Heart right ventricle (tissue), 16 donors: Measurements from ENCODE around the gene CADM1. TPM values are rescaled to one million over a fixed set of nuclear protein-coding genes. Genes with fewer than 3 reads are reported as not detected.

Experiments used
- ATAC-seq, 8 donors: fragments of 200-7000 bp; cut with Tn5 transposase; one replicate each; pipeline ENCODE4 v1.9.1; 2020; ENCODE audit warnings: mild to moderate bottlenecking in 8 of 8, moderate library complexity in 8 of 8, moderate number of reproducible peaks in 1 of 8
- DNase-seq, 2 donors: peaks; one replicate each; pipeline ENCODE4 v3.0.0-alpha.2; 2020
- H3K27ac ChIP-seq, 10 donors: fragments of 200-600 bp; sonication (generic) in 2 of 10; one replicate each; pipeline versions ENCODE4 v1.5.0 to v1.8.0; 2020 to 2022; ENCODE audit warnings: mild to moderate bottlenecking in 3 of 10
- H3K27me3 ChIP-seq, 7 donors: fragments of 200-600 bp; one replicate each; pipeline ENCODE4 v1.8.0; 2021 to 2022; ENCODE audit warnings: mild to moderate bottlenecking in 2 of 7
- H3K36me3 ChIP-seq, 9 donors: fragments of 200-600 bp; sonication (generic) in 1 of 9; one replicate each; pipeline versions ENCODE4 v1.5.0 to v1.8.0; 2020 to 2022; ENCODE audit warnings: mild to moderate bottlenecking in 2 of 9
- H3K4me1 ChIP-seq, 9 donors: fragments of 200-600 bp; sonication (generic) in 1 of 9; one replicate each; pipeline versions ENCODE4 v1.5.0 to v1.8.0; 2020 to 2022; ENCODE audit warnings: mild to moderate bottlenecking in 4 of 9
- H3K4me3 ChIP-seq, 10 donors: fragments of 200-600 bp; sonication (generic) in 2 of 10; one replicate each; pipeline versions ENCODE4 v1.5.0 to v1.8.0; 2020 to 2022; ENCODE audit warnings: mild to moderate bottlenecking in 7 of 10, moderate library complexity in 2 of 10
- H3K9me3 ChIP-seq, 11 donors: fragments of 200-600 bp in 10 of 11; sonication (generic) in 2 of 11; one replicate each; pipeline versions ENCODE4 v1.5.0 to v1.8.0; 2013 to 2022; ENCODE audit warnings: mild to moderate bottlenecking in 2 of 11, control low read depth in 1 of 11, moderate library complexity in 1 of 11
- WGBS, 2 donors: extraction: QIAGEN DNeasy Blood & Tissue Kit; methylation state at CpG; one replicate each; pipeline ENCODE4 v1.1.7; 2013; ENCODE audit warnings: inconsistent platforms in 1 of 2; 5-methylcytosine and 5-hydroxymethylcytosine counted together
- intact Hi-C, 10 donors: fragments of 100-400 bp; cut with DNase I; formaldehyde crosslinking; loops; one replicate each; pipeline versions ENCODE4 v1.11.1 to v1.14.2; 2022
- polyA plus RNA-seq, 2 donors: library from polyadenylated mRNA; stranded (reverse); fragments of 200-250 nt; gene quantifications; one replicate each; pipeline ENCODE4 v1.2.3, GENCODE V29; 2013
- total RNA-seq, 10 donors: library from RNA; stranded (reverse); fragmentation: NEBNext Ultra II Directional in 3 of 10; extraction: Animal tissue kit (Norgen Biotek cat#: 25700) in 3 of 10; gene quantifications; one replicate each; pipeline versions ENCODE4 v1.2.1 to v1.2.4, GENCODE V29; 2021 to 2023
- TF ChIP-seq, protein P1 (sequence below), 9 donors: fragments of 200-600 bp; sonication (generic) in 2 of 9; IDR thresholded peaks; one replicate each; pipeline versions ENCODE4 v1.5.0 to v1.8.0; 2021 to 2022; ENCODE audit warnings: antibody characterized with exemption in 9 of 9, mild to moderate bottlenecking in 5 of 9, moderate library complexity in 1 of 9
- donor health status: Arrhythmogenic right ventricular cardiomyopathy.
- donor health status: ischemic (EF 13 %, LVEDD 7.1; RV severe dilation, severe dysfunction).
- donor health status: healthy with polysubstance abuse.
- donor health status: DM: no; HTN: yes; CAD: no.
- donor health status: DM: no; HTN: no; CAD: no.
- donor health status: ischemic (EF 25% LVEDD 6.9; RV normal size, moderate dysfunction).
- donor health status: ischemic (EF 25% LVEDD 5.7; RV mildly dilated, moderate dysfunction).
- donor health status: healthy.
- donor health status: DM: yes; HTN: yes; CAD: no.
- donor health status: Ischemic cardiomyopathy.
- donor health status: ischemic (EF 35%, LVEDD 5.7; RV mildly dilated, moderate dysfunction).
- donor health status: nonischemic (EF 11% LVEDD 7.7; RV severe dilation, severe dysfunction).
- donor health status: DM: yes; HTN: yes; CAD: no.
- donor health status: PGD.
- donor health status: ischemic (EF 29% LVEDD 5.4; RV normal size, mild dysfunction).
- donor health status: nonischemic (EF 23%, LVEDD 6.1; RV moderate dilation, normal function).

CADM1 gene
- total and polyA plus RNA-seq, 12 donors: 10.2 to 83.0 (median 41.4) TPM

DNA sequence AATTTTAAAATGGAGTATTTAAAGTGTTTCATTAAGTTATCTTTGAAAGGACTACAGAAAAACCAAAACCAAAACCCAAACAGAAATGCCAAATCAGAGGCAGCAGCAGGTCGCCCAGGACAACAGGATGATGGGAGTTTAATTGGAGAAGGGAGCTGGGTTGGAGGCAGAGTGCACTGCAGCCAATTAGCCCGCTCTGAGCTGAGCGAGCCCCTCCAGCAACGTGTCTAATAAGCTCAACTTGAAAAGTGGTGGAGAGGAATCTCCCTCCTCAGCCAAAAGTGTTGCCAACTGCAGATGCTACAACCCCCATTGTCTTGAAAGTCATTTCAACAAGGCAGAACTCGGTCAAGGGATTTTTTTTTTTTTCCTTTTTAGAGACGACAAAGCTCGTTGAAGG, 323.9 kb downstream of the CADM1 start:
- Histone ChIP-seq H3K4me3 (no peak overlapping the region), H3K9me3 (no peaks in the 10 kb centered on the region), H3K27me3 (no peaks in the 10 kb centered on the region), H3K4me1 (peaks cover 0 to 16% (median 5%) of the 10 kb centered on the region in 9 donors), H3K27ac (no peak overlapping the region), H3K36me3 (no peaks in the 10 kb centered on the region)
- DNase-seq (no peak), ATAC-seq (no peak)
- intact Hi-C loops: no loop called here
- WGBS, 2 donors: 74 to 83% methylated on average over 7 of the region's 7 CpGs
- TF ChIP-seq, protein P1, sequence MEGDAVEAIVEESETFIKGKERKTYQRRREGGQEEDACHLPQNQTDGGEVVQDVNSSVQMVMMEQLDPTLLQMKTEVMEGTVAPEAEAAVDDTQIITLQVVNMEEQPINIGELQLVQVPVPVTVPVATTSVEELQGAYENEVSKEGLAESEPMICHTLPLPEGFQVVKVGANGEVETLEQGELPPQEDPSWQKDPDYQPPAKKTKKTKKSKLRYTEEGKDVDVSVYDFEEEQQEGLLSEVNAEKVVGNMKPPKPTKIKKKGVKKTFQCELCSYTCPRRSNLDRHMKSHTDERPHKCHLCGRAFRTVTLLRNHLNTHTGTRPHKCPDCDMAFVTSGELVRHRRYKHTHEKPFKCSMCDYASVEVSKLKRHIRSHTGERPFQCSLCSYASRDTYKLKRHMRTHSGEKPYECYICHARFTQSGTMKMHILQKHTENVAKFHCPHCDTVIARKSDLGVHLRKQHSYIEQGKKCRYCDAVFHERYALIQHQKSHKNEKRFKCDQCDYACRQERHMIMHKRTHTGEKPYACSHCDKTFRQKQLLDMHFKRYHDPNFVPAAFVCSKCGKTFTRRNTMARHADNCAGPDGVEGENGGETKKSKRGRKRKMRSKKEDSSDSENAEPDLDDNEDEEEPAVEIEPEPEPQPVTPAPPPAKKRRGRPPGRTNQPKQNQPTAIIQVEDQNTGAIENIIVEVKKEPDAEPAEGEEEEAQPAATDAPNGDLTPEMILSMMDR (IDR thresholded peaks at IDR 0.05): no peak

DNA sequence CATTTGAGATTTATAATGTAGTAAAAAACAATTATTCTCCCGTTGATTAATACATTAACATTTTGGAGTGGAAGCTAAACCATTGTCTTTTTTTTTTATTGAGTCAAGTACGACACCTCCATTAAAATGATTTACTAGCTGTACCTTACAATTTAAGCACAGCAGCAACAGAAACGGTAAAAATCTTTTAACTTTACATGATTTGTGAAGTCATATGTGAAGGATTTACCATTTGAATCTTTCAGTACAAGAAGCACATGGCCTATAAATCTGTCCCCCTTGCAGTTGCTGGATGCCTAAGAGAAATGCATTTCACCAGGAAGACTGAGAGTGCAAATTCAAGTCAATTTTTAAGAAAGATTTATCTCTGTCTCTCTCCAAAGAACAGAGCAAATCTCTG, 324.6 kb downstream of the CADM1 start:
- WGBS, 2 donors: 87 to 88% methylated on average over 3 of the region's 3 CpGs
- H3K27ac ChIP-seq: no peak overlapping the region
- H3K9me3 ChIP-seq: no peaks in the 10 kb centered on the region
- no peaks in the 10 kb centered on the region for H3K36me3 ChIP-seq
- H3K27me3 ChIP-seq: no peaks in the 10 kb centered on the region
- TF ChIP-seq, protein P1 (IDR thresholded peaks at IDR 0.05): no peak
- DNase-seq (no peak), ATAC-seq (no peak)
- no peak overlapping the region for H3K4me3 ChIP-seq
- H3K4me1 ChIP-seq: peaks cover 0 to 10% (median 4%) of the 10 kb centered on the region in 9 donors
- intact Hi-C loops: loop anchor here in 1 of 10 donors (10.0 kb wide), 1 partner anchor 135 kb away; no protein-coding TSS in a partner anchor

DNA sequence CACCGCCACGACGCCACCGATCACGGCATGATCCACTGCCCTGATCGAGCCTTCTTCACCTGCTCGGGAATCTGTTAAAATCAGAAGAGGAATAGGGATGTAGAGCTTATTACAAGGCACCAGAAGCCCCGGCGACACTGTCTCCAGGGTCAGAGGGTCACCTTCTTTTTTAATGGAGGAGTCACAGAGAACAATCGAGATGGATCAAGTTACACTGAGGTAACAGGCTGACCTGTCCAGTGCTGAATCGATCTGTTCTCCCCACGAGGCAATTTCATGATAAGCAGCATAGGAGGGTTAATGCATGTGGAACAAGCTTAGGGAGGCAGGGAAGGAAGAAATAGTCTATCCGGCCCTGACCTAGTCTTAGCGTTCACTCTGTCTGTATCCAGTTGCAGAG, 325.5 kb downstream of the CADM1 start:
- TF ChIP-seq, protein P1 (IDR thresholded peaks at IDR 0.05): no peak
- Histone ChIP-seq H3K27me3 (no peaks in the 10 kb centered on the region), H3K4me1 (peaks cover 0 to 9% (median 4%) of the 10 kb centered on the region in 9 donors), H3K4me3 (no peak overlapping the region), H3K9me3 (no peaks in the 10 kb centered on the region), H3K36me3 (no peaks in the 10 kb centered on the region), H3K27ac (no peak overlapping the region)
- DNase-seq (no peak), ATAC-seq (no peak)
- 86 to 87% methylated on average over 14 of the region's 14 CpGs for WGBS, 2 donors
- intact Hi-C loops: loop anchor here in 1 of 10 donors (10.0 kb wide), 1 partner anchor 136 kb away; no protein-coding TSS in a partner anchor

GRCh38 chr11:115173136-115173535, 331.1 kb downstream of the CADM1 start:
- ATAC-seq (no peak), DNase-seq (no peak)
- intact Hi-C loops: loop anchor here in 1 of 10 donors (10.0 kb wide), 1 partner anchor 142 kb away; no protein-coding TSS in a partner anchor
- Histone ChIP-seq H3K27ac (no peak overlapping the region), H3K4me1 (peaks cover 0 to 5% (median 0%) of the 10 kb centered on the region in 9 donors), H3K4me3 (no peak overlapping the region), H3K36me3 (no peaks in the 10 kb centered on the region), H3K27me3 (no peaks in the 10 kb centered on the region), H3K9me3 (no peaks in the 10 kb centered on the region)
- TF ChIP-seq, protein P1 (IDR thresholded peaks at IDR 0.05): no peak
- WGBS, 2 donors: 88% methylated on average over 19 of the region's 19 CpGs
